HCT116 (cell line): Measurements from ENCODE around the gene FILIP1. TPM values are rescaled to one million over a fixed set of nuclear protein-coding genes. Genes with fewer than 3 reads are reported as not detected.

Experiments used
- ATAC-seq: fragments of 200-7000 bp; cut with Tn5 transposase; 2 replicates; pipeline ENCODE4 v1.9.1; 2020; ENCODE audit warnings: mild to moderate bottlenecking, moderate library complexity
- BruUV-seq: library from RNA; stranded (reverse); fragments of 400-500 nt; replicated peaks from 2 replicates; lab custom pipeline; 2021; lab: Mats Ljungman, UMichigan
- CTCF ChIA-PET: fragments of 300-600 bp; sonication (Branson Sonifier 250); formaldehyde crosslinking; loops from one replicate; lab custom pipeline; 2021; ENCODE audit warnings: antibody characterized with exemption; lab: Charles Lee
- POLR2A ChIA-PET: fragments of 300-600, 350-600 bp; sonication (Branson Sonifier 250); formaldehyde crosslinking; loops from one replicate; lab custom pipeline; 2021; ENCODE audit warnings: antibody characterized with exemption; lab: Charles Lee
- RAD21 ChIA-PET, 2 experiments: fragments of 300-600 bp; sonication (Branson Sonifier 250); formaldehyde crosslinking; loops; one replicate each; lab custom pipeline; 2023; ENCODE audit warnings: low total read pairs in 2 of 2; ENCODE audit not compliant: uncharacterized antibody in 2 of 2, unreplicated experiment in 2 of 2, low non-redundant PET in 1 of 2; lab: Charles Lee
- DNase-seq: peaks from one replicate; pipeline ENCODE4 v3.0.0-alpha.2; 2010; ENCODE audit warnings: low read depth, low spot score
- H2AFZ ChIP-seq: fragments of 200-600 bp; shearing (Covaris generic), sonication (generic); 2 replicates; pipeline ENCODE4 v1.6.1; 2017; ENCODE audit warnings: low read depth, mixed run types, mixed read lengths, antibody characterized with exemption, low read length; ENCODE audit not compliant: poor library complexity, severe bottlenecking
- H3K27ac ChIP-seq: 2 replicates; pipeline ENCODE4 v1.5.1; 2012; ENCODE audit warnings: low read depth, low read length
- H3K27me3 ChIP-seq: fragments of 200-600 bp; sonication (generic); 2 replicates; pipeline ENCODE4 v1.6.1; 2016; ENCODE audit warnings: mixed run types, low read length, mixed read lengths; ENCODE audit not compliant: insufficient read depth
- H3K36me3 ChIP-seq, 2 experiments: fragments of 200-500 bp in 1 of 2; fragments of 200-600 bp in 1 of 2; sonication (Bioruptor generic) in 1 of 2; sonication (generic) in 1 of 2; 2 replicates each; pipeline versions ENCODE4 v1.5.1 to v1.6.1; 2014 to 2016; ENCODE audit warnings: low read length in 2 of 2, inconsistent platforms in 1 of 2, mixed read lengths in 1 of 2, mixed run types in 1 of 2; ENCODE audit not compliant: insufficient read depth in 2 of 2, control insufficient read depth in 1 of 2
- H3K4me1 ChIP-seq, 2 experiments: fragments of 200-600 bp in 1 of 2; sonication (generic) in 1 of 2; 2 replicates each; pipeline versions ENCODE4 v1.5.1 to v1.6.1; 2012 to 2017; ENCODE audit warnings: low read length in 2 of 2, inconsistent platforms in 1 of 2, mild to moderate bottlenecking in 1 of 2, mixed read lengths in 1 of 2, mixed run types in 1 of 2, moderate library complexity in 1 of 2; ENCODE audit not compliant: insufficient read depth in 2 of 2, control insufficient read depth in 1 of 2
- H3K4me2 ChIP-seq: fragments of 200-600 bp; sonication (generic); 2 replicates; pipeline ENCODE4 v1.6.1; 2017; ENCODE audit warnings: mixed run types, low read length, mixed read lengths
- H3K4me3 ChIP-seq, 2 experiments: fragments of 200-600 bp in 1 of 2; sonication (generic) in 1 of 2; replicated peaks in 1 of 2; 2 replicates each; pipeline ENCODE4 v1.5.1; 2011 to 2016; ENCODE audit warnings: low read length in 2 of 2, control low read depth in 1 of 2, low read depth in 1 of 2, mild to moderate bottlenecking in 1 of 2, mixed read lengths in 1 of 2, mixed run types in 1 of 2
- H3K79me2 ChIP-seq: fragments of 200-600 bp; sonication (generic); 2 replicates; pipeline ENCODE4 v1.6.1; 2017; ENCODE audit warnings: mild to moderate bottlenecking, mixed run types, low read length, moderate library complexity, mixed read lengths; ENCODE audit not compliant: insufficient read depth
- H3K9ac ChIP-seq: fragments of 200-600 bp; sonication (generic); 2 replicates; pipeline ENCODE4 v1.6.1; 2016; ENCODE audit warnings: low read length, mixed read lengths
- H3K9me2 ChIP-seq: fragments of 200-600 bp; sonication (generic), shearing (Covaris generic); 2 replicates; pipeline ENCODE4 v1.6.1; 2017; ENCODE audit warnings: mixed run types, mild to moderate bottlenecking, moderate library complexity; ENCODE audit not compliant: insufficient read depth
- H3K9me3 ChIP-seq, 2 experiments: fragments of 200-500 bp in 1 of 2; fragments of 200-600 bp in 1 of 2; sonication (Bioruptor generic) in 1 of 2; sonication (generic) in 1 of 2; 2 replicates each; pipeline ENCODE4 v1.6.1; 2014 to 2017; ENCODE audit warnings: low read length in 2 of 2, mixed read lengths in 2 of 2, inconsistent platforms in 1 of 2, low read depth in 1 of 2, mild to moderate bottlenecking in 1 of 2, mixed run types in 1 of 2, moderate library complexity in 1 of 2; ENCODE audit not compliant: control insufficient read depth in 1 of 2, insufficient read depth in 1 of 2
- H4K20me1 ChIP-seq: fragments of 200-600 bp; sonication (generic), shearing (Covaris generic); 2 replicates; pipeline ENCODE4 v1.6.1; 2017; ENCODE audit warnings: mixed run types, mild to moderate bottlenecking, moderate library complexity; ENCODE audit not compliant: insufficient read depth
- CBX3 ChIP-seq: IDR thresholded peaks from 2 replicates; pipeline ENCODE4 v1.6.1; 2012; ENCODE audit warnings: low read depth
- EGR1 ChIP-seq: IDR thresholded peaks from 2 replicates; pipeline ENCODE4 v1.6.1; 2012; ENCODE audit warnings: low read depth
- EZH2phosphoT487 ChIP-seq: fragments of 200-600 bp; IDR thresholded peaks from 2 replicates; pipeline ENCODE4 v1.6.1; 2018; ENCODE audit warnings: antibody characterized with exemption, borderline replicate concordance
- FOSL1 ChIP-seq: IDR thresholded peaks from 2 replicates; pipeline ENCODE4 v1.6.1; 2012; ENCODE audit warnings: low read depth
- JUND ChIP-seq: IDR thresholded peaks from 2 replicates; pipeline ENCODE4 v1.6.1; 2012
- MAX ChIP-seq: IDR thresholded peaks from 2 replicates; pipeline ENCODE4 v1.6.1; 2012
- POLR2A ChIP-seq: IDR thresholded peaks from 2 replicates; pipeline ENCODE4 v1.7.0; 2011; ENCODE audit warnings: borderline replicate concordance; ENCODE audit not compliant: insufficient read depth, insufficient read length; ENCODE audit errors: extremely low read depth
- POLR2AphosphoS5 ChIP-seq: IDR thresholded peaks from 2 replicates; pipeline ENCODE4 v1.6.1; 2011; ENCODE audit warnings: mild to moderate bottlenecking, low read depth, low read length, moderate library complexity
- RAD21 ChIP-seq: IDR thresholded peaks from 2 replicates; pipeline ENCODE4 v1.6.1; 2012; ENCODE audit warnings: low read depth, mild to moderate bottlenecking
- SIN3A ChIP-seq: IDR thresholded peaks from 2 replicates; pipeline ENCODE4 v1.6.1; 2012; ENCODE audit warnings: low read depth
- SP1 ChIP-seq: IDR thresholded peaks from 2 replicates; pipeline ENCODE4 v1.6.1; 2012; ENCODE audit warnings: low read depth
- SRF ChIP-seq: IDR thresholded peaks from 2 replicates; pipeline ENCODE4 v1.6.1; 2012; ENCODE audit warnings: low read depth
- TCF7L2 ChIP-seq: IDR thresholded peaks from 2 replicates; pipeline ENCODE4 v1.7.0; 2011; ENCODE audit warnings: borderline replicate concordance, inconsistent platforms; ENCODE audit not compliant: insufficient read depth, insufficient read length; ENCODE audit errors: extremely low read depth
- YY1 ChIP-seq: IDR thresholded peaks from 2 replicates; pipeline ENCODE4 v1.6.1; 2011; ENCODE audit warnings: low read length, low read depth, moderate library complexity, mild to moderate bottlenecking; ENCODE audit not compliant: insufficient replicate concordance; ENCODE audit errors: extremely low read depth
- ZNF274 ChIP-seq: fragments of 200-500 bp; sonication (Bioruptor generic); IDR thresholded peaks from 2 replicates; pipeline ENCODE4 v1.6.1; 2014; ENCODE audit warnings: mild to moderate bottlenecking, low read depth, low read length, inconsistent platforms
- intact Hi-C: fragments of 100-400 bp; cut with micrococcal nuclease; formaldehyde crosslinking; loops from 2 replicates; pipeline ENCODE4 v1.10.0; 2022
- total RNA-seq: library from RNA; stranded (reverse); gene quantifications from one replicate; pipeline ENCODE4 v1.2.1, GENCODE V29; 2021; ENCODE audit not compliant: unreplicated experiment
- TF ChIP-seq, protein P1 (sequence below): IDR thresholded peaks from 2 replicates; pipeline ENCODE4 v1.6.1; 2011; ENCODE audit warnings: mild to moderate bottlenecking, low read length, moderate library complexity; ENCODE audit not compliant: insufficient replicate concordance; ENCODE audit errors: extremely low read depth
- TF ChIP-seq, protein P2 (sequence below): IDR thresholded peaks from 2 replicates; pipeline ENCODE4 v1.6.1; 2012
- TF ChIP-seq, protein P3 (sequence below), 3 experiments: fragments of 200-600 bp in 1 of 3; sonication (generic) in 1 of 3; IDR thresholded peaks in 2 of 3; conservative IDR thresholded peaks in 1 of 3; 2 replicates each; pipeline ENCODE4 v1.5.1; 2012 to 2017; ENCODE audit warnings: low read depth in 2 of 3, low read length in 2 of 3, antibody characterized with exemption in 1 of 3, borderline replicate concordance in 1 of 3, control low read depth in 1 of 3, mild to moderate bottlenecking in 1 of 3, mixed read lengths in 1 of 3, mixed run types in 1 of 3, moderate library complexity in 1 of 3; ENCODE audit not compliant: insufficient read depth in 1 of 3

FILIP1 gene
- total RNA-seq, 1 experiment from 2014 or later = 0.05 TPM

- BruUV-seq = no TSS peak
- no peak overlapping the region for H3K4me2 ChIP-seq
- no peak overlapping the region for H3K9ac ChIP-seq
- H3K9me2 ChIP-seq = no peaks in the 10 kb centered on the region; the same call in 1 of the 2 replicates
- no peak for TF ChIP-seq CBX3
- TF ChIP-seq ZNF274 = no peak
- TF ChIP-seq, protein P1, sequence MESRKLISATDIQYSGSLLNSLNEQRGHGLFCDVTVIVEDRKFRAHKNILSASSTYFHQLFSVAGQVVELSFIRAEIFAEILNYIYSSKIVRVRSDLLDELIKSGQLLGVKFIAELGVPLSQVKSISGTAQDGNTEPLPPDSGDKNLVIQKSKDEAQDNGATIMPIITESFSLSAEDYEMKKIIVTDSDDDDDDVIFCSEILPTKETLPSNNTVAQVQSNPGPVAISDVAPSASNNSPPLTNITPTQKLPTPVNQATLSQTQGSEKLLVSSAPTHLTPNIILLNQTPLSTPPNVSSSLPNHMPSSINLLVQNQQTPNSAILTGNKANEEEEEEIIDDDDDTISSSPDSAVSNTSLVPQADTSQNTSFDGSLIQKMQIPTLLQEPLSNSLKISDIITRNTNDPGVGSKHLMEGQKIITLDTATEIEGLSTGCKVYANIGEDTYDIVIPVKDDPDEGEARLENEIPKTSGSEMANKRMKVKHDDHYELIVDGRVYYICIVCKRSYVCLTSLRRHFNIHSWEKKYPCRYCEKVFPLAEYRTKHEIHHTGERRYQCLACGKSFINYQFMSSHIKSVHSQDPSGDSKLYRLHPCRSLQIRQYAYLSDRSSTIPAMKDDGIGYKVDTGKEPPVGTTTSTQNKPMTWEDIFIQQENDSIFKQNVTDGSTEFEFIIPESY = no peak
- no peak for TF ChIP-seq TCF7L2
- TF ChIP-seq POLR2AphosphoS5 = no peak
- TF ChIP-seq SIN3A = no peak
- no peak for TF ChIP-seq SP1
- no peak for TF ChIP-seq MAX
- TF ChIP-seq FOSL1 = no peak
- TF ChIP-seq JUND = no peak
- TF ChIP-seq, protein P2, sequence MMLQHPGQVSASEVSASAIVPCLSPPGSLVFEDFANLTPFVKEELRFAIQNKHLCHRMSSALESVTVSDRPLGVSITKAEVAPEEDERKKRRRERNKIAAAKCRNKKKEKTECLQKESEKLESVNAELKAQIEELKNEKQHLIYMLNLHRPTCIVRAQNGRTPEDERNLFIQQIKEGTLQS = no peak
- no peak for TF ChIP-seq POLR2A
- TF ChIP-seq SRF = no peak
- TF ChIP-seq EZH2phosphoT487 = no peak
- no peak for TF ChIP-seq YY1
- no peak for TF ChIP-seq EGR1
- TF ChIP-seq, protein P3, sequence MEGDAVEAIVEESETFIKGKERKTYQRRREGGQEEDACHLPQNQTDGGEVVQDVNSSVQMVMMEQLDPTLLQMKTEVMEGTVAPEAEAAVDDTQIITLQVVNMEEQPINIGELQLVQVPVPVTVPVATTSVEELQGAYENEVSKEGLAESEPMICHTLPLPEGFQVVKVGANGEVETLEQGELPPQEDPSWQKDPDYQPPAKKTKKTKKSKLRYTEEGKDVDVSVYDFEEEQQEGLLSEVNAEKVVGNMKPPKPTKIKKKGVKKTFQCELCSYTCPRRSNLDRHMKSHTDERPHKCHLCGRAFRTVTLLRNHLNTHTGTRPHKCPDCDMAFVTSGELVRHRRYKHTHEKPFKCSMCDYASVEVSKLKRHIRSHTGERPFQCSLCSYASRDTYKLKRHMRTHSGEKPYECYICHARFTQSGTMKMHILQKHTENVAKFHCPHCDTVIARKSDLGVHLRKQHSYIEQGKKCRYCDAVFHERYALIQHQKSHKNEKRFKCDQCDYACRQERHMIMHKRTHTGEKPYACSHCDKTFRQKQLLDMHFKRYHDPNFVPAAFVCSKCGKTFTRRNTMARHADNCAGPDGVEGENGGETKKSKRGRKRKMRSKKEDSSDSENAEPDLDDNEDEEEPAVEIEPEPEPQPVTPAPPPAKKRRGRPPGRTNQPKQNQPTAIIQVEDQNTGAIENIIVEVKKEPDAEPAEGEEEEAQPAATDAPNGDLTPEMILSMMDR (IDR thresholded peaks at IDR 0.05 in 2 of 3, conservative IDR thresholded peaks at IDR 0.05 in 1 of 3; ENCODE audit: borderline replicate concordance in 1 of 3, insufficient read depth in 1 of 3, low read depth in 2 of 3, low read length in 2 of 3) = no peak
- TF ChIP-seq RAD21 = no peak
- CTCF ChIA-PET = no interaction called here
- H3K79me2 ChIP-seq = no peaks in the 10 kb centered on the region
- H3K36me3 ChIP-seq = no peaks in the 10 kb centered on the region
- H3K27ac ChIP-seq = no peak overlapping the region
- RAD21 ChIA-PET = no interaction called here
- H3K4me1 ChIP-seq = no peaks in the 10 kb centered on the region
- H3K4me3 ChIP-seq = no peak overlapping the region
- H3K27me3 ChIP-seq = no peaks in the 10 kb centered on the region
- POLR2A ChIA-PET = no interaction called here
- intact Hi-C loops = no loop called here
- H4K20me1 ChIP-seq = no peaks in the 10 kb centered on the region
- H2AFZ ChIP-seq = no peak overlapping the region
- ATAC-seq (no peak), DNase-seq (no peak)
- no peaks in the 10 kb centered on the region for H3K9me3 ChIP-seq
These were observed 177.6 kb downstream of the FILIP1 start for GRCh38 chr6:75315978-75316377.
